GM12864 (cell line): Measurements from ENCODE around the gene TXNDC15.

Source experiments
- DNase-seq: peaks from one replicate; pipeline ENCODE4 v3.0.0-alpha.2; 2011; ENCODE audit warnings: low read depth
- H3K4me3 ChIP-seq: 2 replicates; pipeline ENCODE4 v1.5.1; 2011; ENCODE audit warnings: mild to moderate bottlenecking, low read depth, low read length, control low read depth
- CTCF ChIP-seq: IDR thresholded peaks from 2 replicates; pipeline ENCODE4 v1.5.1; 2011; ENCODE audit warnings: low read depth, mild to moderate bottlenecking, moderate library complexity, low read length, control low read depth, inconsistent platforms; ENCODE audit errors: missing control alignments

The TXNDC15 gene

GRCh38 chr5:134913254-134913653 is 39.1 kb downstream of the TXNDC15 start:
- no peak overlapping the region for H3K4me3 ChIP-seq
- no peak for TF ChIP-seq CTCF
- no peak for DNase-seq

GRCh38 chr5:134913795-134914194 is 39.6 kb downstream of the TXNDC15 start:
- no peak for TF ChIP-seq CTCF
- no peak overlapping the region for H3K4me3 ChIP-seq
- DNase-seq, result no peak

- no peak overlapping the region for H3K4me3 ChIP-seq
- DNase-seq, result no peak
- TF ChIP-seq CTCF, result peak; percentile 51
Observed at GRCh38 chr5:134917070-134917815, 43.1 kb downstream of the TXNDC15 start.

GRCh38 chr5:134918861-134919260 is 44.7 kb downstream of the TXNDC15 start:
- no peak overlapping the region for H3K4me3 ChIP-seq
- no peak for DNase-seq
- TF ChIP-seq CTCF, result no peak

- no peak overlapping the region for H3K4me3 ChIP-seq
- TF ChIP-seq CTCF, result no peak
- DNase-seq, result no peak
Observed at GRCh38 chr5:134920848-134921575, 46.8 kb downstream of the TXNDC15 start.

GRCh38 chr5:134932508-134932907 is 58.3 kb downstream of the TXNDC15 start:
- TF ChIP-seq CTCF, result no peak
- H3K4me3 ChIP-seq, result no peak overlapping the region
- no peak for DNase-seq

- no peak for DNase-seq
- no peak overlapping the region for H3K4me3 ChIP-seq
- no peak for TF ChIP-seq CTCF
Observed at GRCh38 chr5:134934202-134934601, 60.0 kb downstream of the TXNDC15 start.
